Chondrocyte (in vitro differentiated cells): ENCODE data around the gene CRABP1. TPM values are rescaled to one million over a fixed set of nuclear protein-coding genes. Genes with fewer than 3 reads are reported as not detected.

Experiments
- DNase-seq: peaks from one replicate; pipeline ENCODE4 v3.0.0; 2021; ENCODE audit warnings: mixed read lengths, low spot score
- H3K27ac Mint-ChIP-seq: one replicate; pipeline ENCODE4 v1.8.0; 2021; ENCODE audit warnings: mild to moderate bottlenecking, moderate library complexity, mixed read lengths; ENCODE audit not compliant: unreplicated experiment
- H3K27me3 Mint-ChIP-seq: 2 replicates; pipeline ENCODE4 v1.8.0; 2021; ENCODE audit warnings: low read depth, mixed read lengths
- H3K36me3 Mint-ChIP-seq: 2 replicates; pipeline ENCODE4 v1.8.0; 2021; ENCODE audit warnings: low read depth, mixed read lengths
- H3K4me1 Mint-ChIP-seq: 2 replicates; pipeline ENCODE4 v1.8.0; 2021; ENCODE audit warnings: low read depth, mild to moderate bottlenecking, mixed read lengths
- H3K4me3 Mint-ChIP-seq: one replicate; pipeline ENCODE4 v1.8.0; 2021; ENCODE audit warnings: mild to moderate bottlenecking, moderate library complexity, mixed read lengths; ENCODE audit not compliant: unreplicated experiment
- H3K9me3 Mint-ChIP-seq: 2 replicates; pipeline ENCODE4 v1.8.0; 2021; ENCODE audit warnings: low read depth, mixed read lengths
- CTCF ChIP-seq: fragments of 200-600 bp; sonication (generic); IDR thresholded peaks from 2 replicates; pipeline ENCODE4 v1.5.0; 2021; ENCODE audit warnings: antibody characterized with exemption, mild to moderate bottlenecking, moderate library complexity
- total RNA-seq: library from RNA; stranded (reverse); gene quantifications from 3 replicates; pipeline ENCODE4 v1.2.1, GENCODE V29; 2021

The CRABP1 gene
- total RNA-seq, 1 donor from 2014 or later, result not detected

- no peaks in the 10 kb centered on the region for H3K36me3 Mint-ChIP-seq
- H3K4me3 Mint-ChIP-seq, result no peak overlapping the region
- no peaks in the 10 kb centered on the region for H3K9me3 Mint-ChIP-seq
- TF ChIP-seq CTCF, result no peak
- no peaks in the 10 kb centered on the region for H3K27me3 Mint-ChIP-seq
- peaks cover 8% of the 10 kb centered on the region for H3K4me1 Mint-ChIP-seq
- DNase-seq, result peak; percentile 67
- no peak overlapping the region for H3K27ac Mint-ChIP-seq
Measured at GRCh38 chr15:78319588-78319987, 20.6 kb upstream of the CRABP1 start.

DNA sequence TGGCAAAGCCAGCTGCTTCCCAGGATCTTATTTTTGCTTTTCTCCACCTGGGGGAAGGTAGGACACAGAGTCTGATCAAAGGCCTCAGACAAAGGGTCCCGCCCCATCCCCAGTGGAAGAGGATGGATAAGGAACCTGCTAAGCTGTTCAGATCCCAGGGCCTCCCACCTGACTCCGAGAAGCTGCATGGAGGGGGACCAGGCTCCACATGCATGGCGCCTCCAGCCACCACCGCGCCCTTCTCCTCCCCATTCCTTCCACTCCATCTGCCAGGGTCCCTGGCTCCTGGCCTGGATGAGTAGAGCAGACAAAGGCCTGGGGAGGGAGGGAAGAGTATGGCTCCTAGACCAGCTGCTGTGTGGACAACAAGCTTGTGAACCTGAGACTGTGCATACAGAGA, 20.0 kb upstream of the CRABP1 start:
- Mint-ChIP-seq H3K27me3 (no peaks in the 10 kb centered on the region), H3K36me3 (no peaks in the 10 kb centered on the region), H3K9me3 (no peaks in the 10 kb centered on the region), H3K4me1 (peaks cover 11% of the 10 kb centered on the region), H3K27ac (no peak overlapping the region), H3K4me3 (no peak overlapping the region)
- no peak for TF ChIP-seq CTCF
- peak; percentile 53 for DNase-seq

DNA sequence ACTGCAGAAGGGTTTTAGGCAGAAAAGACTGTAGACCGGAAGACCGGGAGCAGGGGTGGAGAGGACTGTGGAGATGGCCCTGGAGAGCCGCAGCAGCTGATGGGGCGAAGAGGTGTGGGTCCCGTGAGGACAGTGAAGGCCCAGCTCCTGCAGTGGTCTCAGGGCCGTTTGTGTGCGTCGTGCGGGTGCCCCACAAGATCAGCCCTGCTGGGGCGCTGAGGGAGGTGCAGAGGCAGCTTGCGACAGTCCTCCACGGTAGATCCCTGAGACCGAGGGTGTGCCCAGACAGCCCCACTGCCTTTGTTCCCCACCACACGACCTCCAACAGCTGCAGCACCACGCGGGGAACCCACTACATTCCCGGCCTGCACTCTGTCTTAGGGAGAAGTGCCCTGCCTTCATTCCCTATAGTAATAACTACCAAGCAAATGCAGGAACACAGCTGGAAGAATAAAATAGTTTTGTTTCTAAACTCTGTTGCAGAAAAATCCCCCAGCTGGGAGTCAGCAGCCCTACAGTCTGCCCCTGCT, 19.0 kb upstream of the CRABP1 start:
- no peaks in the 10 kb centered on the region for H3K27me3 Mint-ChIP-seq
- no peak overlapping the region for H3K4me3 Mint-ChIP-seq
- H3K4me1 Mint-ChIP-seq, result peaks cover 12% of the 10 kb centered on the region
- no peak for TF ChIP-seq CTCF
- DNase-seq, result no peak
- no peaks in the 10 kb centered on the region for H3K9me3 Mint-ChIP-seq
- no peak overlapping the region for H3K27ac Mint-ChIP-seq
- H3K36me3 Mint-ChIP-seq, result no peaks in the 10 kb centered on the region

- Mint-ChIP-seq H3K27me3 (no peaks in the 10 kb centered on the region), H3K9me3 (no peaks in the 10 kb centered on the region), H3K27ac (peak overlapping the region; percentile 32), H3K4me1 (peaks cover 12% of the 10 kb centered on the region), H3K36me3 (no peaks in the 10 kb centered on the region), H3K4me3 (no peak overlapping the region)
- DNase-seq, result no peak
- TF ChIP-seq CTCF, result no peak
Measured at GRCh38 chr15:78321786-78322185, 18.4 kb upstream of the CRABP1 start.

- Mint-ChIP-seq H3K4me3 (no peak overlapping the region), H3K4me1 (peaks cover 12% of the 10 kb centered on the region), H3K27ac (peak overlapping the region; percentile 32), H3K9me3 (no peaks in the 10 kb centered on the region), H3K27me3 (no peaks in the 10 kb centered on the region), H3K36me3 (no peaks in the 10 kb centered on the region)
- DNase-seq, result no peak
- TF ChIP-seq CTCF, result no peak
Measured at GRCh38 chr15:78322243-78322642, 17.9 kb upstream of the CRABP1 start.
